Measurements from ENCODE around the gene TM7SF2. TPM values are rescaled to one million over a fixed set of nuclear protein-coding genes. Genes with fewer than 3 reads are reported as not detected.

Gene TM7SF2
- total RNA-seq, 1 experiment from 2014 or later = 44.2 TPM

DNA sequence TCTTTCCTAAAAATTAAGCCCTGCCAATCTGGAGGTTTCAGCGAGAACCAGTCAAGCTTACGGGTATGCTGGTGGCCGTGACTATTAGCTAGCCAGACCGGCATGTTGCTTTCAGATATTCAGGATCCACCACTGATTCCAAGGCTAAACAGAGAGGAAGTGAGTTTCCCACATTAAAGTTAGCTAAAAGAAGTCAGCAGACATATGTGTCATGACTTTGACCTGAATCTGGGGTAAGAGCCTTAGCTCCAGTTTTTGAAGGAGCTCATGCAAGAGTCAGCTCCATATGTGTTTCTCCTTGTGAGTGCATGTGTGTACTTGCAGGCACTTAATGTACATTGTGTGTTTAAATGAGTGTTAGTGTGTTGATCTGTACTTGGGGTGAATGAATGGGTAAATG lies 26.2 kb upstream of the TM7SF2 start:
- ChIA-PET CTCF (no interaction called here), POLR2A (ENCODE audit: unreplicated experiment) (interaction anchor here (0.5 kb wide), 1 partner anchor 225 kb away, joined by 9 read pairs; no protein-coding TSS in a partner anchor)
- Histone ChIP-seq H3K79me2 (ENCODE audit: low read length) (peaks cover 52% of the 10 kb centered on the region), H3K4me1 (ENCODE audit: insufficient read depth, low read length) (peaks cover 21% of the 10 kb centered on the region), H3K36me3 (ENCODE audit: low read depth, low read length) (peaks cover 25% of the 10 kb centered on the region), H3K9me2 (replicated peaks; ENCODE audit: low read length) (no peaks in the 10 kb centered on the region), H3K27ac (ENCODE audit: low read length) (no peak overlapping the region), H3K4me2 (ENCODE audit: low read length) (peak overlapping the region; percentile 91), H2AFZ (ENCODE audit: low read length) (no peak overlapping the region), H3K9ac (ENCODE audit: low read length) (no peak overlapping the region), H3K4me3 (ENCODE audit: low read length) (peak overlapping the region; percentile 89; the same call in 1 of the 2 replicates), H3K9me3 (ENCODE audit: low read length) (no peaks in the 10 kb centered on the region), H4K20me1 (ENCODE audit: low read length) (no peaks in the 10 kb centered on the region), H3F3A (ENCODE audit: low read length, unreplicated experiment) (no peaks in the 10 kb centered on the region), H3K27me3 (ENCODE audit: low read length) (no peaks in the 10 kb centered on the region)
- ATAC-seq = no peak
- BruUV-seq (replicated peaks) = no TSS peak
- DNase-seq = no peak
- intact Hi-C loops (cut with micrococcal nuclease) = loop anchor here (2.0 kb wide), 2 partner anchors 43 to 169 kb away; partner anchors contain the start of gene ATG2A
- TF ChIP-seq, protein P1, sequence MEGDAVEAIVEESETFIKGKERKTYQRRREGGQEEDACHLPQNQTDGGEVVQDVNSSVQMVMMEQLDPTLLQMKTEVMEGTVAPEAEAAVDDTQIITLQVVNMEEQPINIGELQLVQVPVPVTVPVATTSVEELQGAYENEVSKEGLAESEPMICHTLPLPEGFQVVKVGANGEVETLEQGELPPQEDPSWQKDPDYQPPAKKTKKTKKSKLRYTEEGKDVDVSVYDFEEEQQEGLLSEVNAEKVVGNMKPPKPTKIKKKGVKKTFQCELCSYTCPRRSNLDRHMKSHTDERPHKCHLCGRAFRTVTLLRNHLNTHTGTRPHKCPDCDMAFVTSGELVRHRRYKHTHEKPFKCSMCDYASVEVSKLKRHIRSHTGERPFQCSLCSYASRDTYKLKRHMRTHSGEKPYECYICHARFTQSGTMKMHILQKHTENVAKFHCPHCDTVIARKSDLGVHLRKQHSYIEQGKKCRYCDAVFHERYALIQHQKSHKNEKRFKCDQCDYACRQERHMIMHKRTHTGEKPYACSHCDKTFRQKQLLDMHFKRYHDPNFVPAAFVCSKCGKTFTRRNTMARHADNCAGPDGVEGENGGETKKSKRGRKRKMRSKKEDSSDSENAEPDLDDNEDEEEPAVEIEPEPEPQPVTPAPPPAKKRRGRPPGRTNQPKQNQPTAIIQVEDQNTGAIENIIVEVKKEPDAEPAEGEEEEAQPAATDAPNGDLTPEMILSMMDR (conservative IDR thresholded peaks at IDR 0.05; ENCODE audit: low read depth, low read length) = no peak

DNA sequence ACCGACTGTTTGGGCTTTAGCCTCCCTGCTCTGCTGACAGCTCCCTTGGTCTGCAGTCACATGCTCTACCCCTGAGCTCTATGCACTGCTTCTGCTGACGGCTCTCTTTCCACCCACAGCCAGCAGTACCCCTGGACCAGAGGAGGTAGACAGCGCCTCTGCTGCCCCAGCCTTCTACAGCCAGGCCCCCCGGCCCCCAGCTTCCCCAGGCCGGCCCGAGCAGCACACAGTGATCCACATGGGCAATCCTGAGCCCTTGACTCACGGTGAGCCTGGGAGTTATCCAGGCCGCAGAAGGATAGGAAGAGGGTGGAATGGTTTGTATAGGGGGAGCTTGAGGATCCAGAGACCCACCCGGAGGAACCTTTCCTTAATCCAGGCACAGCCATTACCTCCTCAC lies 24.9 kb upstream of the TM7SF2 start:
- no peak overlapping the region for H3K4me3 ChIP-seq (ENCODE audit: low read length)
- no peak for TF ChIP-seq EZH2phosphoT487 (IDR thresholded peaks at IDR 0.05; ENCODE audit: borderline replicate concordance, low read length)
- no peak for TF ChIP-seq EZH2 (IDR thresholded peaks at IDR 0.05; ENCODE audit: low read length, unreplicated experiment)
- TF ChIP-seq, protein P1 (conservative IDR thresholded peaks at IDR 0.05; ENCODE audit: low read depth, low read length) = no peak
- peaks cover 18% of the 10 kb centered on the region for H3K36me3 ChIP-seq (ENCODE audit: low read depth, low read length)
- no peaks in the 10 kb centered on the region for H4K20me1 ChIP-seq (ENCODE audit: low read length)
- peaks cover 20% of the 10 kb centered on the region for H3K4me1 ChIP-seq (ENCODE audit: insufficient read depth, low read length)
- H3K27me3 ChIP-seq (ENCODE audit: low read length) = no peaks in the 10 kb centered on the region
- ATAC-seq (no peak), DNase-seq (no peak)
- no peaks in the 10 kb centered on the region for H3K9me2 ChIP-seq (replicated peaks; ENCODE audit: low read length)
- H3K4me2 ChIP-seq (ENCODE audit: low read length) = no peak overlapping the region
- no peaks in the 10 kb centered on the region for H3K9me3 ChIP-seq (ENCODE audit: low read length)
- no peak overlapping the region for H3K9ac ChIP-seq (ENCODE audit: low read length)
- BruUV-seq (replicated peaks) = no TSS peak
- H3K79me2 ChIP-seq (ENCODE audit: low read length) = peaks cover 39% of the 10 kb centered on the region
- H2AFZ ChIP-seq (ENCODE audit: low read length) = no peak overlapping the region
- H3F3A ChIP-seq (ENCODE audit: low read length, unreplicated experiment) = no peaks in the 10 kb centered on the region
- CTCF ChIA-PET = no interaction called here
- POLR2A ChIA-PET (ENCODE audit: unreplicated experiment) = no interaction called here
- intact Hi-C loops (cut with micrococcal nuclease) = no loop called here
- H3K27ac ChIP-seq (ENCODE audit: low read length) = no peak overlapping the region

DNA sequence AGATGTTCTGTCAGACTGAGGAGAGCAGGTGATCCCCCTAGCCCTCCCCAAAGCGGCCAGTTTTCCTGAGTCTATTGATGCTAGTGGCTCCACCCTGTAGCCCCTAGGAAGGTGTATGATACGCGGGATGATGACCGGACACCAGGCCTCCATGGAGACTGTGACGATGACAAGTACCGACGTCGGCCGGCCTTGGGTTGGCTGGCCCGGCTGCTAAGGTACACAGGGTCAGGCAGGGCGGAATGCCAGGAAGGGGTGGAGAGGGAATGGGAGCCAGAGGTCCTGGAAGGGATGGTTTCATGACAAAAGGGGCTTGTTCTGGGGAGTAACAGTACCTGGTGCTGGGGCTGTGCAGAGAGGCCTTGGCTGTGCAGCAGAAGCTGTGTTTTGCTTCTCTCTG lies 24.5 kb upstream of the TM7SF2 start:
- CTCF ChIA-PET = no interaction called here
- TF ChIP-seq, protein P1 (conservative IDR thresholded peaks at IDR 0.05; ENCODE audit: low read depth, low read length) = no peak
- TF ChIP-seq EZH2phosphoT487 (IDR thresholded peaks at IDR 0.05; ENCODE audit: borderline replicate concordance, low read length) = no peak
- TF ChIP-seq EZH2 (IDR thresholded peaks at IDR 0.05; ENCODE audit: low read length, unreplicated experiment) = no peak
- no peaks in the 10 kb centered on the region for H3F3A ChIP-seq (ENCODE audit: low read length, unreplicated experiment)
- POLR2A ChIA-PET (ENCODE audit: unreplicated experiment) = no interaction called here
- ATAC-seq (no peak), DNase-seq (no peak)
- no peaks in the 10 kb centered on the region for H3K27me3 ChIP-seq (ENCODE audit: low read length)
- no TSS peak for BruUV-seq (replicated peaks)
- no peaks in the 10 kb centered on the region for H3K9me3 ChIP-seq (ENCODE audit: low read length)
- no peak overlapping the region for H3K27ac ChIP-seq (ENCODE audit: low read length)
- H4K20me1 ChIP-seq (ENCODE audit: low read length) = no peaks in the 10 kb centered on the region
- no peak overlapping the region for H3K9ac ChIP-seq (ENCODE audit: low read length)
- peaks cover 16% of the 10 kb centered on the region for H3K4me1 ChIP-seq (ENCODE audit: insufficient read depth, low read length)
- intact Hi-C loops (cut with micrococcal nuclease) = no loop called here
- peaks cover 14% of the 10 kb centered on the region; the same call in 1 of the 2 replicates for H3K36me3 ChIP-seq (ENCODE audit: low read depth, low read length)
- H3K4me3 ChIP-seq (ENCODE audit: low read length) = no peak overlapping the region
- no peak overlapping the region for H3K4me2 ChIP-seq (ENCODE audit: low read length)
- H3K9me2 ChIP-seq (replicated peaks; ENCODE audit: low read length) = no peaks in the 10 kb centered on the region
- peaks cover 35% of the 10 kb centered on the region for H3K79me2 ChIP-seq (ENCODE audit: low read length)
- H2AFZ ChIP-seq (ENCODE audit: low read length) = no peak overlapping the region
